ENCODE measurements around the gene SLFN13.
"Not testable (repeated sequence)": the region's sequence is repeated elsewhere in the genome, so short reads cannot be mapped to it uniquely, and the experiment has no call there.

The SLFN13 gene

DNA sequence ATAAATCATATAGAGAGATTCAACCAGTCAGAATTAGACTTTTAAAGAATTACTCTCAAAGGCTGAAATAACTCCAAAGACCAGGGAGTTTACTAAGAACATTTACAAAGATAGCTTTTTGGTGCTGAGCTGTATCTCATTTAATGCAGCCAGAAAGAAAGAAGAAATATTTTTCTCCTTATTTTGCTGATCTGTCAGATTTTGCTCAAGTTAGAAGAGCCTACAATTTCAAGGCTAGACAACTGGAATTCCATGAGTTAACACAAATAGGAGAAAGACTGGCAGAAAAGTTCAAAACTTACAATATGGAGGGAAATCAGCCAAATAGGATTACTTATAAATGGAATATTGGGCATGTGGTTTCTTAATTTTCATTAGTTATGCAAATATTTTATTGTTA is 10.1 kb downstream of the SLFN13 start:
- in situ Hi-C loops (cut with HindIII; ENCODE audit: low pct_ligation_motif_present, low pct_unique_long_range_greater_than_20kb, low sequenced_read_pairs): loop anchor here (25.0 kb wide), 1 partner anchor 99 kb away; the partner anchor contains the start of gene SLFN12L
- DNase-seq: no peak

GRCh38 chr17:35433075-35433894 is 15.3 kb downstream of the SLFN13 start:
- in situ Hi-C loops (cut with HindIII; ENCODE audit: low pct_ligation_motif_present, low pct_unique_long_range_greater_than_20kb, low sequenced_read_pairs): loop anchor here (25.0 kb wide), 1 partner anchor 104 kb away; the partner anchor contains the start of gene SLFN12L
- peak; percentile 99 for DNase-seq

GRCh38 chr17:35432176-35433074 is 16.1 kb downstream of the SLFN13 start, which contains the start of gene SLFN12:
SLFN12 (minus strand) TSS chr17:35432500; CDS start chr17:35423028, 9,472 bp downstream.
- DNase-seq: peak; percentile 96
- in situ Hi-C loops (cut with HindIII; ENCODE audit: low pct_ligation_motif_present, low pct_unique_long_range_greater_than_20kb, low sequenced_read_pairs): loop anchor here (25.0 kb wide), 1 partner anchor 105 kb away; the partner anchor contains the start of gene SLFN12L

GRCh38 chr17:35429702-35430101 is 18.9 kb downstream of the SLFN13 start:
- in situ Hi-C loops (cut with HindIII; ENCODE audit: low pct_ligation_motif_present, low pct_unique_long_range_greater_than_20kb, low sequenced_read_pairs): loop anchor here (25.0 kb wide), 1 partner anchor 108 kb away; the partner anchor contains the start of gene SLFN12L
- no peak for DNase-seq

GRCh38 chr17:35428229-35428628 is 20.3 kb downstream of the SLFN13 start:
- DNase-seq: no peak
- in situ Hi-C loops (cut with HindIII; ENCODE audit: low pct_ligation_motif_present, low pct_unique_long_range_greater_than_20kb, low sequenced_read_pairs): loop anchor here (25.0 kb wide), 1 partner anchor 109 kb away; the partner anchor contains the start of gene SLFN12L

DNA sequence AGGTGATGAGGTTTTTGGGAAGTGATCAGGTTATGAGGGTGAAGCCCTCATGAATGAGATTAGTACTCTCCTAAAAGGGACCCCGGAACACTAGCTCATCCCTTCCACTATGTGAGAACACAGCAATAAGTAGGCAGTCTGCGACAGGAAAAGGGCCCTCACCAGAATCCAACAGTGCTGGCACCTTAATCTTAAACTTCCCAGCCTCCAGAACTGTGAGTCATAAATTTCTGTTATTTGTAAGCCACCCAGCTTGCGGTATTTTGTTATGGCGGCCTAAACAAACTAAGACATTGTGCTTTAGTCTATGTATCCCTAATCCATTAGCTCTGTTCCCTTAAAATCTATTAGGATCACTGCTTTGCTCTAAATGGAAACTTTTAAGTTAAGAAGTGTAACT is 24.8 kb downstream of the SLFN13 start:
- DNase-seq: no peak
- in situ Hi-C loops (cut with HindIII; ENCODE audit: low pct_ligation_motif_present, low pct_unique_long_range_greater_than_20kb, low sequenced_read_pairs): no loop called here

GRCh38 chr17:35421069-35421468 is 27.5 kb downstream of the SLFN13 start:
- DNase-seq; in situ Hi-C loops (cut with HindIII; ENCODE audit: low pct_ligation_motif_present, low pct_unique_long_range_greater_than_20kb, low sequenced_read_pairs): not testable (repeated sequence)

DNA sequence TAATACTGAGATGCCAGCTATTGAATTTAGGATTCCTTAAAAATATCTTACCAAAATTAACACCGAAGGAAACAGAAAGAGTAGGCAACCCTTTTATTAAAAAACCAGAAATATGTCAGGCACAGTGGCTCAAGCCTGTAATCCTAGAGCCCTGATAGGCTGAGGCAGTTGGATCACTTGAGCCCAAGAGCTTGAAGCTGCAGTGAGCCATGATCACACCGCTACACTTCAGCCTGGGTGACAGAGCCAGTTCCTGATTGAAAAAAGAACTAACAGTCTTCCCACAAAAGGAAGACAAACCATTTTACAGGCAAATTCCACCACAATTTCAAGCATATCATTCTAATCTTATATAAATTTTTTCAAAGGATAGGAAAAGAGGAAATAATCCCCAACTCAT is 31.9 kb downstream of the SLFN13 start:
- in situ Hi-C loops (cut with HindIII; ENCODE audit: low pct_ligation_motif_present, low pct_unique_long_range_greater_than_20kb, low sequenced_read_pairs): no loop called here
- no peak for DNase-seq

DNA sequence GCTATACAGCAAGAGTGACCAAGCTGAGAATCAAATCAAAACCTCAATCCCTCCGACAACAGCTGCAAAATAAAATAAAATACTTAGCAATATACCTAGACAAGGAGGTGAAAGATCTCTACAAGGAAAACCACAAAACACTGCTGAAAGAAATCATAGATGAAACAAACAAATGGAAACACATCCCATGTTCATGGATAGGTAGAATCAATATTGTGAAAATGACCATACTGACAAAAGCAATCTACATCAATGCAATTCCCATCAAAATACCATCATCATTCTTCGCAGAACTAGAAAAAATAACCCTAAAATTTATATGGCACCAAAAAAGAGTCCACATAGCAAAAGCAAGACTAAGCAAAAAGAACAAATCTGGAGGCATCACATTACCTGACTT is 33.9 kb downstream of the SLFN13 start:
- DNase-seq; in situ Hi-C loops (cut with HindIII; ENCODE audit: low pct_ligation_motif_present, low pct_unique_long_range_greater_than_20kb, low sequenced_read_pairs): not testable (repeated sequence)

- in situ Hi-C loops (cut with HindIII; ENCODE audit: low pct_ligation_motif_present, low pct_unique_long_range_greater_than_20kb, low sequenced_read_pairs): no loop called here
- DNase-seq: no peak
These were observed 34.3 kb downstream of the SLFN13 start for GRCh38 chr17:35414247-35414646.

DNA sequence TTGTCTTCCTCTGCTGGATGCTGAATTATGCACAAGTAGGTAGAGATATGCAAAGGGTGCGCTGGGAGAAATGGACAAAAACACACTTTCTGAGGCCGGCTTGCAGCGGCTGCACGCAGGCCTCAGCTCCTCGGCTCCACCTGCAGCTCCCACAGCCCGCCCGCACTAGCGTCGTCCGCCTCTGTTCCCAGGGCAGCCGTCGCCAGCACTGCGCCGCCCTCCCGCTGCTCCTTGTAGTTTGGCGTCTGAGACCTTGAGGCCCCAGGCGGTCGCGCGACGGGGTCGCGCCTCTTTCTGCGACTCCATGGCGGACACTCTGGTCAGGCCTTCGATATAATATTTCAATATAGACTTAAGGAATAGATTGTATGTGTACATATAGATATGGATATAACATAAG is 41.0 kb downstream of the SLFN13 start:
- no peak for DNase-seq
- in situ Hi-C loops (cut with HindIII; ENCODE audit: low pct_ligation_motif_present, low pct_unique_long_range_greater_than_20kb, low sequenced_read_pairs): no loop called here

DNA sequence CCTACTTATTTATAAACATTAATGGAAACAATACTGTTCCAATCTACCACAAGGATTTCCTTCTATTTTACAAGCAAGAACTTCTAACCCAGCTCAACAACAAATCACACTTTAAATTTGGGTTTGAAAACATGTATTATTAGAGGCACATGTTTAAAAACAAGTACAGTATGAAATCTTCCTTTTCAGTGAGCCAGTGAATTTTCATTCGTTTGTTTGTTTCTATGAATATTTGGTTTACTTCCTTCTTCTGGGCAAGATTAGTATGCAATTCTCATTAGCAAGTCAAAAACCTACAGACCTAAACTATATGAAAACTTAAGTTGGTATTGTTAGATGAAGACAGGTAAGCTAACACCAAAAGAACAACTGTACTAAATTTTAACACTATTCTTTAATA is 42.0 kb downstream of the SLFN13 start:
- in situ Hi-C loops (cut with HindIII; ENCODE audit: low pct_ligation_motif_present, low pct_unique_long_range_greater_than_20kb, low sequenced_read_pairs): no loop called here
- no peak for DNase-seq

- no peak for DNase-seq
- in situ Hi-C loops (cut with HindIII; ENCODE audit: low pct_ligation_motif_present, low pct_unique_long_range_greater_than_20kb, low sequenced_read_pairs): no loop called here
These were observed 44.2 kb downstream of the SLFN13 start for GRCh38 chr17:35404360-35404759.

- DNase-seq; in situ Hi-C loops (cut with HindIII; ENCODE audit: low pct_ligation_motif_present, low pct_unique_long_range_greater_than_20kb, low sequenced_read_pairs): not testable (repeated sequence)
These were observed 54.8 kb downstream of the SLFN13 start for GRCh38 chr17:35393783-35394182.

GRCh38 chr17:35390663-35391062 is 57.9 kb downstream of the SLFN13 start:
- in situ Hi-C loops (cut with HindIII; ENCODE audit: low pct_ligation_motif_present, low pct_unique_long_range_greater_than_20kb, low sequenced_read_pairs): no loop called here
- DNase-seq: no peak

DNA sequence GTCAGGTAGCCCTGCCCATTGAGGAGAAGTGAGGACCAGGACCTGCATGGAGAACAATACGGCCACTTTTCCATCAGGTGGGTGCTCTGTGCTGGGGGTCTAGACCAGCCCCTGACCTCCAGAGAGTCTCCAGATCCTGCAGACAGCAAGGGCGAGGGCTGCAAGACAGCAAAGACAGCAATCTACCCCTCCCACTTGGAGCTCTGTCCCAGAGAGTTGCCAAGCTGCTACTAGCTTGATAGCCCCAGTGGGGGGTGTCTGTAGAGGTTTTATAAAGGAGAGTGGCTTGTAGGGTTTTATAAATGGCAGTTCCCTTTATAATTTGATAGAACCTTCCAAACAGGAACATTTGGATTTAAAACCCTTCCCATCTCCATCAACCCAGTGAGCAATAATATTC is 58.4 kb downstream of the SLFN13 start:
- in situ Hi-C loops (cut with HindIII; ENCODE audit: low pct_ligation_motif_present, low pct_unique_long_range_greater_than_20kb, low sequenced_read_pairs): no loop called here
- no peak for DNase-seq

DNA sequence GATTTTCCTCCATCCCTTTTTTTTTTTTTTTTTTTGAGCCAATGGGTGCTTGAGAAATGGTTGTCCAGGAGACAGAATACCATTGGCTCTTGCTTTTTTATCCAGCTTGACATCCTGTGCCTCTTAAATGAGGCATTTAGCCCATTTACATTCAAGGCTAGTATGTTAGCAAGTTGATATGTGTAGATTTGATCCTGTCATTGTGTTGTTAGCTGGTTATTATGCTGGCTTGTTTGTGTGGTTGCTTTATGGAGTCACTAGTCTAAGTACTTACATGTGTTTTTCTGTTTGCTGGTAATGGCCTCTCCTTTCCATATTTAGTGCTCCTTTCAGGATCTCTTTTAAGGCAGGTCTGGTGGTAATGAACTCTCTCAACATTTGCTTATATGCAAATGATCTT is 61.1 kb downstream of the SLFN13 start:
- in situ Hi-C loops (cut with HindIII; ENCODE audit: low pct_ligation_motif_present, low pct_unique_long_range_greater_than_20kb, low sequenced_read_pairs): no loop called here
- no peak for DNase-seq

Measured in ACHN (cell line).